Mesodermal cell (in vitro differentiated cells): Measurements from ENCODE around the gene CACNA1C.

Experiments
- H3K27ac ChIP-seq: 2 replicates; pipeline ENCODE4 v1.7.0; 2013; ENCODE audit warnings: mild to moderate bottlenecking, low read depth, low read length, moderate library complexity; ENCODE audit not compliant: severe bottlenecking
- H3K36me3 ChIP-seq: 2 replicates; pipeline ENCODE4 v1.7.1; 2013; ENCODE audit warnings: mild to moderate bottlenecking, low read length, moderate library complexity; ENCODE audit not compliant: control insufficient read depth, insufficient read depth
- H3K4me1 ChIP-seq: one replicate; pipeline ENCODE4 v1.7.1; 2013; ENCODE audit warnings: mild to moderate bottlenecking, low read length; ENCODE audit not compliant: insufficient read depth, control insufficient read depth, poor library complexity, severe bottlenecking
- H3K4me3 ChIP-seq: 2 replicates; pipeline ENCODE4 v1.7.0; 2013; ENCODE audit warnings: low read length, control low read depth, mild to moderate bottlenecking; ENCODE audit not compliant: insufficient read depth, poor library complexity, severe bottlenecking; ENCODE audit errors: extremely low read depth
- H3K9me3 ChIP-seq: 2 replicates; pipeline ENCODE4 v1.7.1; 2013; ENCODE audit warnings: mild to moderate bottlenecking, low read length, moderate library complexity; ENCODE audit not compliant: control insufficient read depth
- WGBS, 2 experiments: methylation state at CpG; one replicate each; pipeline ENCODE4 v1.1.5; 2013; ENCODE audit warnings: missing lambda C conversion rate in 2 of 2; ENCODE audit not compliant: insufficient coverage in 2 of 2; 5-methylcytosine and 5-hydroxymethylcytosine counted together

The CACNA1C gene

DNA sequence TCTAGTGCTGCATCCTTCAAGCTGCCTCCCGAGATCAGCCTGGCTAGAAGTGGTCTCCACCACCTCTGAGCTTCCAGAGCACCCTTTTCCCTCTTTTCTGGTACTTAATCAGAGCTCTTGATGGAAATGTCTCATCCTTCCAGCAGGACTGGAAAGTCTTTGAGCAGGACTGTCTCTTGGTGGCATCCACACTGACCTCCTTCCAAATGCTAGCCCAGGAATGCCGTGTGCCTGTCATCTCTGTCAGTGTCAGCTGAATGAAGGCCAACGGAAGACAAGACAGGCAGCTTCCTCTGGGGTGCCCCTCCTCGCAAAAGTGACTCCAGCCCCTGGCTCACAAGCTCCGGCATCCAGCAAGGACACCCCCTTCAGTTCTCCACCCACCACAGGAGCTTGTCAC lies 570.7 kb downstream of the CACNA1C start:
- Histone ChIP-seq H3K36me3 (no peaks in the 10 kb centered on the region), H3K9me3 (no peaks in the 10 kb centered on the region), H3K4me3 (no peak overlapping the region), H3K27ac (no peak overlapping the region), H3K4me1 (peaks cover 15% of the 10 kb centered on the region)
- WGBS, 2 experiments, result 89 to 91% methylated on average over 3 of the region's 5 CpGs

GRCh38 chr12:2624543-2625288 lies 571.9 kb downstream of the CACNA1C start:
- H3K4me3 ChIP-seq, result no peak overlapping the region
- no peaks in the 10 kb centered on the region for H3K9me3 ChIP-seq
- peaks cover 15% of the 10 kb centered on the region for H3K4me1 ChIP-seq
- no peaks in the 10 kb centered on the region for H3K36me3 ChIP-seq
- 56 to 57% methylated on average over 14 to 18 of the region's 19 CpGs for WGBS, 2 experiments
- H3K27ac ChIP-seq, result no peak overlapping the region

DNA sequence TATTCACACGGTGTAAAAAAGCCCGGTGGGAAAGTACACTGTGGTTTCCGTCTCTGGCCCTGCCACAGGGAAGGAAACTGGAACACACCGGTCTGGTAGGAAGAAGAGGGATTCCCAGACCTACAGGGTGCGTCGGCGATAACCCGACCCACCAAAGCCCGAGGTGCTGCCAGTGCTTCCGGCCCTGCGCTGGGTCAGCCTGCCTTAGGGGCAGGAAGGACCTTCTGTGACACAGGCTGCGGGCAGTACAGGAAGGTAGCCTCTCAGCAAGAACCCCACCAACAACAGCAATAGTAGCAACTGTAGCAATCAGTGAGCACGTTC lies 572.5 kb downstream of the CACNA1C start:
- H3K36me3 ChIP-seq, result no peaks in the 10 kb centered on the region
- H3K9me3 ChIP-seq, result no peaks in the 10 kb centered on the region
- H3K4me3 ChIP-seq, result no peak overlapping the region
- H3K4me1 ChIP-seq, result peaks cover 15% of the 10 kb centered on the region
- WGBS, 2 experiments, result 76 to 78% methylated on average over 7 to 10 of the region's 13 CpGs
- H3K27ac ChIP-seq, result no peak overlapping the region

GRCh38 chr12:2627076-2627834 lies 574.5 kb downstream of the CACNA1C start:
- H3K27ac ChIP-seq, result no peak overlapping the region
- H3K4me1 ChIP-seq, result peaks cover 19% of the 10 kb centered on the region
- WGBS, 2 experiments, result 69 to 85% methylated on average over 11 to 13 of the region's 15 CpGs
- H3K4me3 ChIP-seq, result no peak overlapping the region
- no peaks in the 10 kb centered on the region for H3K9me3 ChIP-seq
- no peaks in the 10 kb centered on the region for H3K36me3 ChIP-seq

DNA sequence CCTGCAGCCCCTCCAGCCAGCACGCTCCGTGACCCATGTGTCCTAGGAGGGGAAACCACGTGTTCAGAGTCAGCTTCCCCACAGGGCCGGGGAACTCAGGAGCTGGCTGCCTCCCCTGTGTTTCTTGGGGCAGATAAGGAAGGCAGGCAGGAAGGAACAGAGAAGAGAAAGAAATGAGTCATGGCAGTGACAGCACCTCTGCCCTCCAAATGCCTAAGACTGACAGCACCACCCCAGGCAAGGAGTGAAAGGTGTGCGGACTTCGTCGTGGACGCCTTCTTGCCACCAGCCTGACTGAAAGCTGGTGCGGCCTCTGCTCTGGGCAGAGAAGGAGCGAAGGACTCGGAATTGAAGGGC lies 575.0 kb downstream of the CACNA1C start:
- 87% methylated on average over 7 to 10 of the region's 11 CpGs for WGBS, 2 experiments
- H3K4me3 ChIP-seq, result no peak overlapping the region
- no peaks in the 10 kb centered on the region for H3K36me3 ChIP-seq
- H3K9me3 ChIP-seq, result no peaks in the 10 kb centered on the region
- H3K27ac ChIP-seq, result no peak overlapping the region
- peaks cover 19% of the 10 kb centered on the region for H3K4me1 ChIP-seq

DNA sequence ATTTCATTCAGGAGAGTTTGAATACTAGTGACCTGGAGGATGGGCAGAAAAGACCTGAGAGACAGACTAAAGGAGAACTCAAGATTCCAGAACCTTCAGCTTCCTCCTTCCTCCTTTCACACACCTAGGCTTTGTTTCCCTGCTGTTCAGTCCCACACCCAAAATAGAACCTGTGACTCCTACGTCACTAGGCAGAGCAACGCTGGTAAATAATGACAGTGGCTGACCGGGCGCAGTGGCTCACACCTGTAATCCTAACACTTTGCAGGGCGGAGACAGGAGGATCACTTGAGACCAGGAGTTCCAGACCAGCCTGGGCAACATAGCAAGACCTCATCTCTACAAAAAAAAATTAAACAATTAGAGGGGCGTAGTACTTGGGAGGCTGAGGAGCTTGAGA lies 575.6 kb downstream of the CACNA1C start:
- 87 to 96% methylated on average over 5 to 6 of the region's 6 CpGs for WGBS, 2 experiments
- no peak overlapping the region for H3K27ac ChIP-seq

DNA sequence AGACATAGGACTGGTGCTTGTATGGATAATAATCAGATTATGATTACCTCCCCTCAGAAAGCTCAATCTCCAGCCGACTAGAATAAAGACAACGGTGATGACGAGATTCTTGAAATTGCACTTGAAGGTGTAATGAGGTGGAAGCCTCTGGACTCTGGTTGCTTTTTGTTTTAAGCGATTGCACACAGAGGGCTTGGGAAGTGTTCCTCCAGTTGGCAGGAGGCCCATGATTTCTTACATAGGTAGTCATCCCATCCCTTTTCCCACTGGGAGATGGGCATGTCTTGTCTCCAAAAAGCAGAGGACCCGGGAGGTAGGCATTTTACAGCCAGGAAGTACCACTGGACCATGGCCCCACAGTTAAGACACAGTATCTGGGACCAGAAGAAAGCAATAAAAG lies 576.3 kb downstream of the CACNA1C start:
- no peaks in the 10 kb centered on the region for H3K9me3 ChIP-seq
- no peaks in the 10 kb centered on the region for H3K36me3 ChIP-seq
- WGBS, 2 experiments, result 100% methylated on average over 1 to 3 of the region's 5 CpGs
- H3K27ac ChIP-seq, result no peak overlapping the region
- H3K4me3 ChIP-seq, result no peak overlapping the region
- peaks cover 19% of the 10 kb centered on the region for H3K4me1 ChIP-seq

More for the DNA sequence above, 575.6 kb downstream of the CACNA1C start:
- Histone ChIP-seq H3K9me3 (no peaks in the 10 kb centered on the region), H3K36me3 (no peaks in the 10 kb centered on the region), H3K4me1 (peaks cover 19% of the 10 kb centered on the region), H3K4me3 (no peak overlapping the region)

DNA sequence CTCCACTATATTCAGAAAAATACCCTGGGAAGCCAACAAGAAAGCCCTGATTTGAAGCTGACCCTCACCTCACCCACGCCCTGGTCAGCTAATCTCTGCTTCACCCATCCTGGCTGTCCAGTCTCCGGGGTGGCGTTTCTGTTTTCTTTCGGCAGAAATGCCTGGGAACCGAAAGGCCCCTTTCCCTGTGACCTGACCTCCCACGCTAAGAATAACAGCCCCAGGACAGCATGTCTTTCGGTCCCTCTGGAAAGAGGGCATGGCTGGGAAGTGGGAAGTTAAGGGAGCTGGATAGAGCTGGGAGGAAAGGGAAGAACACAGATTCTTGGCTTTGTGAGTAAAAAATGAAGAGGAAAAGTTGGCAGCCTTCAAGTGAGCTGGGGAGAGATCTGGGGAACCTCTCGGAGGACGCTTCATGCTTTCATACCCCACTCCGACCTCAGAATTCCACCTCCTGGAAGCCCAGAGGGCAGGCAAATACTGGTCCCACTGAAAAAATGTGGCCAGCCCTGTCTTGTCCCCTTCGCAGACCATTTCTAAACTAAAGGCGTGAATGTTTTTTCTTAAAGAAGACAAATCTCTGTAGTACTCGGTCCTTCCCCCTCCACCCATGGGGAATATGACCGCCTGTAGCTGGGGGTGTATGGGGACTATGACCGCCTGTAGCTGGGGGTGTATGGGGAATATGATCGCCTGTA lies 579.0 kb downstream of the CACNA1C start:
- Histone ChIP-seq H3K9me3 (peaks cover 6% of the 10 kb centered on the region), H3K4me1 (peaks cover 18% of the 10 kb centered on the region), H3K27ac (peak overlapping the region; percentile 1), H3K4me3 (no peak overlapping the region), H3K36me3 (no peaks in the 10 kb centered on the region)
- 93 to 95% methylated on average over 7 to 9 of the region's 16 CpGs for WGBS, 2 experiments

DNA sequence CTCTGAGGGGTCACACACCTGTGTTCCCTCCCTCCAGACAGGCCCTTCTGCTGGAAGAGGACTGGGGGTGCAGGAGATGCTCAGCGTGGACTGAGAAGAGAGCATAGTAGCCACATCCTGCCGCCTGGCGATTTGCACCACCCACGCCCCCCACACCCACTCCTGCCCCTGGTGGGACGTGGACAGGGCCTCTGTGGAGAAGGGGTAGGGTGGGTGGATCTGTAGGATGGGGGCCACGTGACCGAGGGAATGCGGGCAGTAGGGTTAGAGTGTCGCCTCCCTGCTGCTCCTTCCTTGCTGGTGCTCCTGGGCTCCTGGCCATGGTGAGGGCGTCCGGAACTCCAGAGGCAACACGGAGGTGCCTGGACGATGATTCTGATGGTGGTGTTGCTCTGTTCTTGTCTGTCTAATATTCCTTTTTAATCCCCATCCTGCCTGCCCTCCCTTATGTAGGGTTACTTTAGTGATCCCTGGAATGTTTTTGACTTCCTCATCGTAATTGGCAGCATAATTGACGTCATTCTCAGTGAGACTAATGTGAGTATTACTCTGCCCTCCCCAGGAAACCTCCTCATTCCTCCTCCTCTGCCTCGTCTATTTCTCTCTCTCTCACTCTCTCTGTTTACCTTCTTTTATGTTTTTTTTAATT lies 580.5 kb downstream of the CACNA1C start:
- Histone ChIP-seq H3K9me3 (peaks cover 6% of the 10 kb centered on the region), H3K4me3 (no peak overlapping the region), H3K4me1 (peaks cover 14% of the 10 kb centered on the region), H3K36me3 (no peaks in the 10 kb centered on the region), H3K27ac (no peak overlapping the region)
- 93 to 96% methylated on average over 10 of the region's 16 CpGs for WGBS, 2 experiments

GRCh38 chr12:2633825-2634200 lies 581.0 kb downstream of the CACNA1C start:
- peaks cover 6% of the 10 kb centered on the region for H3K9me3 ChIP-seq
- 96 to 100% methylated on average over 1 to 9 of the region's 15 CpGs for WGBS, 2 experiments
- peaks cover 14% of the 10 kb centered on the region for H3K4me1 ChIP-seq
- no peak overlapping the region for H3K27ac ChIP-seq
- H3K4me3 ChIP-seq, result no peak overlapping the region
- H3K36me3 ChIP-seq, result no peaks in the 10 kb centered on the region
